Measurements from ENCODE around the gene C1RL. TPM values are rescaled to one million over a fixed set of nuclear protein-coding genes. Genes with fewer than 3 reads are reported as not detected.

C1RL gene
- total RNA-seq, 1 experiment from 2014 or later, result 16.3 TPM

Other genes starting within 250 kb of the C1RL start
- 1,353 and 1,607 TPM in 2 replicates for gene TPI1, start 241.7 kb downstream of the C1RL start, total RNA-seq (2014; rRNA removed; shearing (Covaris generic))
- gene SPSB2, start 235.9 kb downstream of the C1RL start, total RNA-seq (2014; rRNA removed; shearing (Covaris generic)), result 28.7 and 29.4 TPM in 2 replicates
- 4.6 and 5.7 TPM in 2 replicates for gene LRRC23, start 204.4 kb downstream of the C1RL start, total RNA-seq (2014; rRNA removed; shearing (Covaris generic))
- gene ENO2, start 194.6 kb downstream of the C1RL start, total RNA-seq (2014; rRNA removed; shearing (Covaris generic)), result 47.4 and 59.0 TPM in 2 replicates
- gene ATN1, start 181.3 kb downstream of the C1RL start, total RNA-seq (2014; rRNA removed; shearing (Covaris generic)), result 11.4 and 13.4 TPM in 2 replicates
- not detected in 2 replicates for gene RNU7-1, start 165.4 kb downstream of the C1RL start, total RNA-seq (2014; rRNA removed; shearing (Covaris generic))
- 136 and 153 TPM in 2 replicates for gene C12orf57, start 165.2 kb downstream of the C1RL start, total RNA-seq (2014; rRNA removed; shearing (Covaris generic))
- gene PTPN6, start 157.9 kb downstream of the C1RL start, total RNA-seq (2014; rRNA removed; shearing (Covaris generic)), result 25.0 and 34.3 TPM in 2 replicates
- 482 and 560 TPM in 2 replicates for gene PHB2, start 138.6 kb downstream of the C1RL start, total RNA-seq (2014; rRNA removed; shearing (Covaris generic))
- 56.6 and 59.5 TPM in 2 replicates for gene EMG1, start 138.3 kb downstream of the C1RL start, total RNA-seq (2014; rRNA removed; shearing (Covaris generic))
- 14.4 and 16.9 TPM in 2 replicates for gene LPCAT3, start 90.7 kb downstream of the C1RL start, total RNA-seq (2014; rRNA removed; shearing (Covaris generic))
- 4.4 and 4.8 TPM in 2 replicates for gene C1S, start 48.5 kb downstream of the C1RL start, total RNA-seq (2014; rRNA removed; shearing (Covaris generic))
- gene C1R, start 16.8 kb downstream of the C1RL start, total RNA-seq (2014; rRNA removed; shearing (Covaris generic)), result 1.1 and 8.2 TPM in 2 replicates
- gene RBP5, start 19.7 kb upstream of the C1RL start, total RNA-seq (2014; rRNA removed; shearing (Covaris generic)), result 1.9 and 2.6 TPM in 2 replicates
- gene CLSTN3, start 21.2 kb upstream of the C1RL start, total RNA-seq (2014; rRNA removed; shearing (Covaris generic)), result 11.0 and 20.3 TPM in 2 replicates
- gene PEX5, start 80.5 kb upstream of the C1RL start, total RNA-seq (2014; rRNA removed; shearing (Covaris generic)), result 26.4 and 45.9 TPM in 2 replicates
- gene ACSM4, start 194.9 kb upstream of the C1RL start, total RNA-seq (2014; rRNA removed; shearing (Covaris generic)), result 1.9 and 10.9 TPM in 2 replicates

All from H7 (cell line).